GM04504 (cell line): ENCODE results near the gene PDE1C.

Experiments
- DNase-seq: peaks from one replicate; pipeline ENCODE4 v3.0.0-alpha.2; 2012; ENCODE audit warnings: low read depth

Gene PDE1C

DNA sequence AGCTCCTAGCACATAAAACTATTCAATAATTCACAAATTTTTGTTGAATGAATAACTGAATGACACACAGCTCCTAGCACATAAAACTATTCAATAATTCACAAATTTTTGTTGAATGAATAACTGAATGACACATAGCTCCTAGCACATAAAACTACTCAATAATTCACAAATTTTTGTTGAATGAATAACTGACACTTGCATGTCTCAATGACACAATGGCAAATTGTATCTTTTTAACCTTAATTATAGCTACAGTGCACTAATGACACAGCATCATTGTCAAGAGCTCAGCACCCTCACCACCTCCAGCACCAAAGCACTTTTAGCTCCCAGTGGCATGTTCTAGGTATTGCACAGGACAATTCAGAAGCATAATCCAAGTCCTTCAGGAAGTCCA, 131.6 kb downstream of the PDE1C start:
- no peak for DNase-seq

DNA sequence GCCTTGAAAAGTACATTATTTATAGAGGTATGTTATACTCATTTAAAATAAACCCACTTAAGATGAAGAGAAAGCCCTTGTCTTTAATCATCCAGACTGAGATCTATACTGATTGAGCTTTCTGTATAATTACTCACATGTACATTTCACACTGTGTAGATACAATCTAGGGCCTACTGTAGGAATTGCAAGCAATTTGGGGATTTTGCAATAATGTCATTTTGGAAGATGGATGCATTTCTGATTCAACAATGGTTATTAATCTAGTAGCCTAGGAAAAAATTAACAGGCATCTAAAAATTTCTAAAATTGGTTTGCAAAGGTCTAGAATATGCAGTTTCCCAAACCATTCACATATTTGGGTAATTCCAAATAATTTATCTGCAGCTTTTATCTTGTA, 132.2 kb downstream of the PDE1C start:
- no peak for DNase-seq

DNA sequence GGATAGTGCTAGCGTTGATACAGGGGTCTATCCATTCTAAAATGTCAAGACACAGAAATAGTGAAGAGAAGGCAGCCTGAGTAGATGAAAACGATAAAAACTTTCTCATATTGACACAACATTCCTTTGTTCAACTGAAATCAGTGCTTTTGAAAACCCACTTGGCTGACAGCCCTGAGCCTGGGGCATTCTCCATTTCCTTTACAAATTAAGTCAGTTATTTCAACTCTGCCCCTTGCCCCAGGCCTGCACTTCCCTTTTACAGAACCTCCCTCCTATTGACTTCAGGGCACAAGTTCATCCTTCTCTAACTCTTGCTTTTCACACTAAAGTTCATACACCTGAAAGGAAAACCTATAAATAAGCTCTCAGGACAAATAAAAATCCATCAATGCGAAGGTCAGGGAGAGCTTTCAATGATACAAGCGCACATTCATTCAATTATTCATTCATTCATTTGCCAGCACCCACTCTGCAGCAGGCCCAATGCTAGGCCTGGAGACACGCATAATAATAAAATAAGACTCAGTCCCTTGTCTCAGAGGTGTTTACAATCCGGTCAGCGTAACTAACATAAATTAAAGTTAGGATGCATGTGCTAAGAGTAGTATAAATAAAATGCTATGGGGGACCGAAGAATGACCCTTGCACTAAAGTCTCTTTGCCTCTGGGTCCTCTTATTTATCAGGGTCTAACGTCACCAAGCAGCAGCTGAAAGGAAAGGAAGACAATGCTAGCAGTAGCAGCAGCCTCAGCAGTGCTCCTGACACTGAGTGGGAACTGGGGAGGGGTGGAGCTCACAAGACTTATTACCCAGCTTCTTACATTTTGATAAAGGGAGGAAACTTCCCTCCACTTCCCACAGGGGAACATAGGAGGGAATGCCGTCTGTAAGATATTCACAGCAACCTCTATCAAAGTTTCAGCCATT, 134.8 kb downstream of the PDE1C start:
- no peak for DNase-seq

DNA sequence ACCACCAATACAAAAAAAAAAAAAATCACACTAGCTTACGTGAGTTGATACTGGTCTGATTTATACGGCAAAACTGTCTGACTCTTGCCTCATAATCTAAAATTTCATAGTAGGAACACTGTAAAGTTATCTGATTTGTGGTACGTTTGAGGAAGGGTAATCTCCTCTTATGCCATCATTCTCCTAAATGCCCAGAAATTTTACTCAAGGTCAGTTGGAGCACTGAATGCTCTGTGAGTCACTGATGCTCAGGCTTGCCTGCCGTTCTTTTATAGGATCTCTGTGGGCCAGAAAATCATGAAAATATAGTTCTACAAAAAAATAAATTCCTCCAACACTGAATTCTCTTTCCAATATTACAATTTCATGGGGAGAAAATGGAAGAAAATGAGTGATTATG, 135.7 kb downstream of the PDE1C start:
- no peak for DNase-seq

DNA sequence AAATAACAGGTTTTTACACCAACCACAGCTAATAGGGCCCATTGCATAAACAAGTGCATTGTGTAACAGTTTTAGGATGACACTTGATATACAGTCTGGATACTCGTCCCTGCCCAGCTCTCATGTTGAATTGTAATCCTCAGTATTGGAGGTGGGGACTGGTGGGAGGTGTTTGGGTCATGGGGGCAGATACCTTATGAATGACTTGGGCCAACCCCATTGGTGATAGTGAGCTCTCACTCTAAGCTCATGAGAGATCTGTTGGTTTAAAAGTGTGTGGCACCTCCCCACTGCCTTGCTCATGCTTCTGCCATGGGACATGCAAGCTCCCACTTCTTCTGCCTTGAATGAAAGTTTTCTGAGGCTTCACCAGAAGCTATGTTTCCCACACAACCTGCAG, 136.7 kb downstream of the PDE1C start:
- DNase-seq = no peak

DNA sequence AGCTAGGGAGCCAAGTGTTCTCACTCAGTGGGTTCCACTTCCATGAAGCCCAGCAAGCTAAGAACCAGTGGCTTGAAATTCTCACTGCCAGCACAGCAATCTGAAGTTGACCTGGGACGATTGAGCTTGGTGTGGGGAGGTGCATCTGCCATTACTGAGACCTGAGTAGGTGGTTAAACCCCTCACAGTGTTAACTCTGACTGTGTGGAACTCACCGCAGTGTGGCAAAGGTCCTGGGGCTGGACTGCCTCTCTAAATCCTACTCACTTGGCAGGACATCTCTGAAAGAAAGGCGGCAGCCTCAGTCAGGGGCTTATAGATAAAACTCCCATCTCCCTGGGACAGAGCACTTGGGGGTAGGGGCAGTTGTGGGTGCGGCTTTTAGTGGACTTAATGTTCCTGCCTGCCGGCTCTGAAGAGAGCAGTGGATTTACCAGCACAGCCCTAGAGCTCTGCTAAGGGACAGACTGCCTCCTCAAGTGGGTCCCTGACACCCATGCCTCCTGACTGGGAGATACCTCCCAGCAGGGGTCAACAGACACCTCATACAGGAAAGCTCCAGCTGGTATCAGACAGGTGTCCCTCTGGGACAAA, 143.1 kb downstream of the PDE1C start:
- no peak for DNase-seq

DNA sequence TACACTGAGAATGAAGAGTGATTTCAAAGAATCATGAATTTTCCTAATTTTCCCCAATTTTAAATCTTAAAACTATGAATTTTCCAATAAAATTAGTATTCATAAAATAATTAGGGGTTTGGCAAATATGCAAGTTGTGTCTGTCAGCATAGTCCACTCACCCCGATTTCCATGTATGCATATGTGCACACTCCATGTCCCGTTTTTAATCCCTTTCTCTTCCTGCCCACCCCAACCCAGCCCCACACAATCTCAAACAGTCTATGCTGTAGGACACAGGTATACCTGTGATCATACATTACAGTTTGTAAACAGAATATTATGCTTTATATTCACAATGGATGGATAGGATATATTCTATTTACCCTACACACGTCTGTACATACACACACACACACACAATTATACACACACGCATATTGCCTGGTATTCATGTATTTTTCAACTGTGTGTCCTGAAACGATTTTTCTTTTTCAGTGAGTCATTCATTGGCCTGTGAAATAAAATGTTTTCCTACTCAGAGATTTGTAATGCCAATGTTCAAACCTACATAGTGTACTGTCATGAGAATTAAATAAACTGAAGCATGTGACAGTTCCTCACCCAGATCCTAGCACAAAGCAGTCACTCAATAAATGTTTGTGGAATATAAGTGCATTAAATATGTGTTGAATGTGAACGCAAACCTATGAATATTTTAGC, 144.3 kb downstream of the PDE1C start:
- no peak for DNase-seq

DNA sequence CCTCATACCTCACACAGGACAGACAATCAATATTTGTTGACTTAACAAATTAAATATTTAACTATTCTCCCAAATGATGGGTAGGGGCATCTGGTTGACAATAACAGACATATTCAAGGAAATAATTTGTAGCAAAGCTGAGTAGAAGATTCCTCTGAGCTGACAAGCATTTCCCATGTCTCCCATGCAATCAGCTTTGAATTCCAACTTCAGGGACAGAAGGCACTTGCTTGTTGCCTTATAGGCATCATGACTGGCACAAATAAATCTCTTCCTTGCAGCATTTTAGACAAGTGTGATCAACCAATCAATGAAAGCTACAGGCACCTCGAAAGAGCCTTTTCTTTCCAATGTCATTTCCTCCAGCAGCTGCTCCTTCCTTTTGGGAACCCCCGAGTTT, 146.0 kb downstream of the PDE1C start:
- no peak for DNase-seq

DNA sequence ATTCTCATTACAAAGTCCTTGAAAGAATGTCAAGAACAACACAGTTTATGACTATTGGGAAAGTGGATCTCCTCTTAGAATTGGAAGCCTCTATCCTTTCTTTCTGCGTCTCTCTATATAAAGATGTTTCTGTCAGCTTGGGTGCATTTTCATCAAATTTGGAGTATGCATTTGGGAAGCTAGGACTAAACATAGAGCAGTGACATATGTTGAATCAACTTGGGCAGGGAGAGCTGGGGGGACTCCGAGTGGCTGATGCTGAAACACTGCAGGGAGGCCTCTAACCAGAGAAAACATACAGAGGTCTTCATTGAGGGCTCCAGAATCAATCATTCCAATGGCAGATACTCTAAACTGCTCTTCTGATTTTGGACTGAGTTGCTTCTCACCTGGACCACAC, 147.4 kb downstream of the PDE1C start:
- no peak for DNase-seq

DNA sequence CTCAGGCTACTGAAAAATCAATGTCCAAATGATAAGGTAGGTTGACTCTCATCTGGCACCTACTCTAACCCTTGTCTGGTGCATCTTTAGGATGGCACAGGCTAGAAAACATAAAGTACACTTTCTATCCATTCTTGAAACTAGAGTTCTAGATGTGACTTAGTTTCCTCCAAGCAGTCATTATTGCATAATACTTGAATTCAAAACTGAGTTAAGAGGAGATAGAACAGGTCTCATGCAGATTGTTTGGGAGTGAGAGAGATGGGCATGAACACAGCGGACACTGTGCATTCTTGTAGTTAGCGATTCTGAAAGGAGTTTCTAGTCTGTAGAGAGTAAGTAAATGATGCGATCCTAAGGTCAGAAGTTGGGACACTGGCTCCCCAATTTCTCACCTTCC, 149.2 kb downstream of the PDE1C start:
- no peak for DNase-seq

DNA sequence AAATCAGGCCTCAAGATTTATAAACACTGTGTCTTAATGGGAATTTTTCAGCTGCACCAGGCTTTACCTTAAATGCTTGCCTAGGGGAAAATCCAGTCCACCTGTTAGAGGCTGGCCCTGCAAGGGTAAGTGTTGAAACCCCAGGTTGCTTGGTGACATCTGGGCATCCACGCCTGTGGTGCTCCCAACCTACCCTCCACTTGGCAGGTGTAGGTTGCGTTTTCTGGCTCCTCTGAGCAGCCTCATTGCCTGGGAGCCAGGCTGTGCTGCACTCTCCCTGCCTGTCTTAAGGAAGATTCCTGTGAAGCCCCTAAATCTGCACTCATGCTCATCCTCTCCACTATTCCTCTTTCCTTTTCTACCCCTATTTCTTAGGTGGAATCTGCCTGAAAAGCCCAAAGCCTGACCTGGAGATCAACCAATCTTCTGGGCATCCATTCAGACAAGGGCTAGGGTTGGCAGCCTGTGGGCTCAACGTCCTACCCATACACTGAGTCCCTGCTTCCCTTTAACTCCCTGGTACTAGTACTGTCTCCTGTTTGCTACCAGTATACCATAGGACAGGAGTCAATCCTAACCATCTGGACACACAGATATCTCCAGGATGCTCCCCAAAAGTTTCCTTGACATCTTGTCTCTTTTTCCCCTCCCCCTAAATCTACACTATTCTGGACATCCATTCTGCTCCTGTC, 150.4 kb downstream of the PDE1C start:
- no peak for DNase-seq

DNA sequence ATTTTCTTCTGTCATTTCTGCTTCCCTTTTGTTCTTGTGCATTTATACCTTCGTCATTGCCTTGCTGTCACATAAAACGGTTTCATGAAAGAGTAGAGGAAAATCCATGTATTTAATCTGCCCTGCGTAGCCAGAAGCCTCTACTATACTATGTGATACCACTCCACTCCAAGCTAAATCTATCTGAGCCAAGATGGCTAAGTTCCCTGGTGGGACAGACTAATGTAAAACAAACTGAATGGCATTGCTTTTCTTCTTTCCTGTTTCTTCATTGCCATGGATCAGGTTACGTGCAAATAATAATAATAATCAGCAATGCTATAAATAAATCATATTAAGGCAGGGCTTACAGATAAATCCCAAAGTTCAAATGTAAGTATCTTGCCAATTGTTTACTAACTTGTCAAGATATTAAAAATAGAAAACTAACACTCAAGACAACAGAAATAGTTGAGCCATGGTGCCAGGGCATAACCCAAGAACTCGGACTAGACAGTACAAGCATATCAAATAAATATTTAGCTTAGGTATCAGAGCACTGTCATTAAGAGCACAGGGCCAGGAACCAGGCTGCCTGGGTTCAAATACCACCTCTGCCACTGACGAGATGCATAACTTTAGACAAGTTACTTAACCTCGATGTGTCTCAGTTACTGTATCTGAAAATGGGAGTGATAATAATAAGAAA, 151.4 kb downstream of the PDE1C start:
- no peak for DNase-seq

DNA sequence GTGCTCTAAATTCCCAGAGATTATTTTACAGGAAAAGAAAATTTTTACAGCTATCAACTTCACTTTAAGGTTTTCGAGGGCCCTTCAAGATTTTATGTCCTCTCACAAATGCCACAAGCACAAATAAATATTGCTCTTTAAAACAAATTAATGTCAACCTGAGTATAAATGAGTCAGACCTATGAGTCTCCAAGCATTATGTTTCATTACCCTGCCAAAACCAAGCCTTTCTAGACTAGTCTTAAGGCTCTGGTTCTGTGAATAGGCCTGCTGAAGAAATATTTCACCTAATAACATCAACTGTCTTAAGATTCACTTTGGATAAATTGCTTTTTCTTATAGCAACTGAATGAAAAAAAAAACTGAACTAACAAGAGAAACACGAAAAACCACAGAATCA, 153.0 kb downstream of the PDE1C start:
- DNase-seq = no peak

DNA sequence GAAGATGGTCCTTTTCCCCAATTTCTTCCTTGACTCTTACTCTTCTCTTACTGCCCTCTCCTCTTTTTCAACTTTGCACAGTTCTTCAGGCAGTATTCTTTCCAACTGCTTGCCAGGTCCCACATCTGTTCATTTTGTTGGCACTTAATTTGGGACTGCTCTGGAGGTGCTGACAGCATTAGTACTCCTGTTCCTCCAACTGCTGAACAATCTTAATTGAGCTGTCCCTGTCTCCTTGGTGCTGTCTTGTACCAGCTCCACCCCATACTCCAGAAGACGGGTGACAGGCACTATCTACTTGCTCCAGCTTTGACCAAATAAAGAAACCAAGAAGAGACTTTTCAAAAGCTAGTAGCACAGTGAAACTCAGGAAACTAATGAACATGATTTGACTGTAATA, 160.0 kb downstream of the PDE1C start:
- no peak for DNase-seq

DNA sequence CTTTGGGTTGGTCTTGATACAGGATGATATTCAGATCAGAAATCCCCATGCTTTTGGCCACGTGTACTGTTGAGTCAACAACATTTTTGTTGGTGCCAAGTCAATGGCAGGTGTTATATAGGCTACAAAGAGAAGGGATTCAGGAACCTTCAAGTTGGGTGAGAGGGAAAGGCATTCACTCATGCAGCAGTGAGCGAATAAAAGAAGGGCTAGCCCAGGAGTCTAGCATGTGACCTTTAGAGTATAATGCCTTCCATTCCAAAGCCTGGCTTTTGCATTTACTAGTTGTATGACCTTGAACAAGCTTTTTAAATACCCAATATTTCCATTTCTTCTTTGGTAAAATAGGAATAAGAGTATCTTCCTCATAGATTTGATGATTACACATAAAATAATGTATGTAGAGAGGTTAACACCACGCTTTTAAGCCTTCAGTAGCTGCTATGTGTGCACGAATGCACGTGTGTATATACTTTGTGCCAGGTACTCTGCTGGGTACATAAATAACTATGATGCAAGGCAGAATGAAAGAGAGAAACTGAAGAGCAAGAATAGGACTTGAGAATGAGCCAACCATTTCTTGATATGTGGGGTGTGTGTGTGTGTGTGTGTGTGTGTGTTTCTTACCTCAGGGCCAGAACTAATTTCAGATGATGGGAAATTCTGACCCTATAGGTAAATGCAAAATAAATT, 163.6 kb downstream of the PDE1C start:
- DNase-seq = no peak

DNA sequence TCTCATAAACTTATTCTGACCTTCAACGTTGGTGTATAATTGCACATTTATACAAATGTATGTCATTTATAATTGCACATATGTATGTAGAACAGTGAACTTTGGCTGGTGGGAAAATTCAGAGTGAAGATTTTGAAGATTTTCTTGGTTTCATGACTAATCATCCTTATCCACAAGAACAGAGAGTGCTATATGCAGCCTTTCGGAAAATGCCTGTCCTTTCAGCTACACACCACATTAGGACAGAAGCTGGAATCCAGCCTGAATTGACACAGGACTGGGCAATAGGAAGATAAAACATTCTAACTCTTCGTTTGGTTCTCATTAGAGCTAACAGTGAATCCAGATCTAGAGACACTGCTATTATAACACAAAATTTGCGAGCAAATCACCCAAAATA, 166.2 kb downstream of the PDE1C start:
- DNase-seq = no peak

DNA sequence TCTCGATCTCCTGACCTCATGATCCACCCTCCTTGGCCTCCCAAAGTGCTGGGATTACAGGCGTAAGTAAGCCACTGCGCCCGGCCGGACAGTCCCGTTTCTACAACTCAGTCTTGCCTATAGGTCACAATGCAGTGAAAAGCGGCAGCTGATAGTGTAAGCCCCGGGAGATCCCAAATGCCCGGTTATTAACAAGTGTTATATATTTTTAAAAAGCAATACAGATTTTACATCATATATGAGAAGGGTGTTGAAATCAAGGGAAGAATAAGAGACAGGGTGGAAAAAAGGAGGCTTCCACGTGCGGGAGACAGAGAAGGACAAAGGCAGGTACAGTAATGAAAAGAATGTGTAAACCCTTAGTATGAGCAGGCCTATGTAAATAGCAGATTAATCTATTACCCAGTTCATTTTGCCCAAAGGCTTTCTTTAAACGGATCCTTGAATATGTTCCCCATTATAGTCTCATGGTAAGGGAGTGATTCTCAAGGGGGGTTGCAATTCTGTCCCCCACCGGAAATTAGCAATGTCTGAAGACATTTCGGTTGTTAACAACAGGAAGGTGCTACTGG, 170.8 kb downstream of the PDE1C start:
- DNase-seq = no peak

DNA sequence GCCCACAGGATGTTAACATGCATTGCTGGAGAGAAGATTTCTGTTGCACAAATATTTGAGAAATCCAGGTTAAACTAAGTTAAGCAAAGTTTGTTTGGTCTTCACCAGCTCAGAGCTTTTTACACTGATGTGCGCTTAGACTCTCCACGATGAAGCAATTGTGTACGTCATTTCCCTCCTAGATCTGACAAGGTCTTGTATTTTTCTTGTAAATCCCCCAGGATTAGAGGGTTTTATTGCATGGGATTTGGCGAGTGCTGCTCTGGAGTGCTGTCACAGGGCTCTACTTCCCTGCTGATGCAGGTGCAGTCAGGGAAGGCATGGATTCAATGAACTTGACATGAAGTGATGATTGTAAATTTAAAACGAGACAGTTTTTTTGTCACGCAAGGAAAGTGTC, 173.3 kb downstream of the PDE1C start:
- DNase-seq = no peak

DNA sequence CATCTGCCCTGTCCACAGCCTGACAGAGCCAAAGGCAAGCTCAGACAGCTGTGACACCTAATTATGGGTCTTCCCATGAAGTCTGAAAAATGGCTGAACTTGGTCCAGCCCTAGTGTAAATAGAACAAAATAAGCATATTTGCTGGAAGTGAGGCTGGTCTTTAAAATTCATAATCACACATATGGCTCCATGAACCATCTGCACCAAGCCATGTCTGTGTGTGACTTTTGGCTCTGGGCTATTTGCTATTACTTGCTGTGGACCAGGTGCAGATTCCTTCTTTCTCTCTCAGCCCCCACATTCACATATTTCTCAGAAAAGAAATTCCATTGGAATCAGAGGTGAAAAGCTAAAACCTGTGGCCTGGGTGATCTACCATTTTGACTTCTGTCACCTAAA, 175.9 kb downstream of the PDE1C start:
- no peak for DNase-seq

DNA sequence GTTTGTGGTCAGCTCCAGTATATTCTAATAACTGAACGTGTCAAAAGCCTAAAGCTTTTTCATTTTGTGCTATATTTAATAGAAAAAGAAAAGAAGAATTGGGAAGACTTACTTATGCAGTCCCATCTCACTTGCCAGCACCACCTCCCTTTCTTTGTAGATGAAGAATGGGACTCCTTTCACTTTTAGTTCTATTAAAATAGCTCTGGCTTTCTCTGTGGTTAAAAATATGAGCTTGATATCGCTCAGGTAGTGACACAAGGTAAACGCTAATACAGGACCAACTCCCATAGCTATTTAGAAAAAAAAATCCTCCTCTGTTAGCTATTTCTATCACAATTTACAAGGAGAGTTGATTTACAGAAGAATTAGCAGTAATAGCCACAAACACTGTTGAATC, 176.8 kb downstream of the PDE1C start:
- no peak for DNase-seq
